GM18520 (cell line): ENCODE measurements around the gene POFUT2.

Source experiments
- ATAC-seq: cut with Tn5 transposase; IDR thresholded peaks from one replicate; pipeline ENCODE4 v1.9.1; 2021; ENCODE audit not compliant: unreplicated experiment

The POFUT2 gene

GRCh38 chr21:45299026-45299863, 11.6 kb upstream of the POFUT2 start:
- no peak for ATAC-seq

DNA sequence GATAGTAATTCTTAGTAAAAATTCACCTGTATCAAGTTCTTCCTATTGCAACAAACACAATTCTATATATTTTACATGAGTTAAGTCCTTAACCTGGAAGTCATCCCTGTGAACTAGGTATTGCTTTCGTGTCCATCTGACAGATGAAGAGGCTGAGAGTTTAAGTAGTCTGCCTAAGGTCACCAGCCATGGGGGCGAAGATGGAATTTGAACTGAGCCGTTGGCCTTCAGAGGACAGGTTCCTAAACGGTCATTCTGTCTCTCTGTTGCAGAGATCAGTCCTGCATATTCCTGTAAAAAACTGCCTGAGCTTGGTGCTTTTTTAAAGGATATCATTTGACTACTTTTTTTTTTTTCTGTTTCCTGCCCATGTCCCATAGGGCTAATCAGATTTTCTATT, 10.2 kb upstream of the POFUT2 start:
- no peak for ATAC-seq

DNA sequence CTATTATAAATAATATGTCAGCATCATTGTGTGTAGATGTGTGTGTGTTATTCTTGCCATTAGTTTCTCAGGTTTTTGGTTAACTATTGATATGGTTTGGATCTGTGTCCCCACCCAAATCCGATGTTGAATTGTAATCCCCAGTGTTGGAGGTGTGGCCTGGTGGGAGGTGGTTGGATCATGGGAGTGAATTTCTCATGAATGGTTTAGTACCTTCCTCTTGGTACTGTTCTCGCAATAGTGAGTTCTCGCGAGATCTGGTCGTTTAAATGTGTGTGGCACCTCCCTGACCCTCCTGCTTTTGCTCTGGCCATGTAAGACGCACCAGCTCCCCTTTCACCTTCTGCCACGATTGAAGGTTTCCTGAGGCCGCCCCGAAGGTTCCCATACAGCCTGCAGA, 9.6 kb upstream of the POFUT2 start:
- ATAC-seq = no peak

GRCh38 chr21:45296638-45297037, 8.9 kb upstream of the POFUT2 start:
- ATAC-seq = no peak

- ATAC-seq = no peak
Measured at GRCh38 chr21:45295576-45296365, 8.1 kb upstream of the POFUT2 start.

- ATAC-seq = no peak
Measured at GRCh38 chr21:45294509-45295291, 7.0 kb upstream of the POFUT2 start.

- ATAC-seq = no peak
Measured at GRCh38 chr21:45293726-45294401, 6.2 kb upstream of the POFUT2 start.

GRCh38 chr21:45293220-45293725, 5.6 kb upstream of the POFUT2 start:
- no peak for ATAC-seq

- ATAC-seq = no peak
Measured at GRCh38 chr21:45292399-45293219, 4.9 kb upstream of the POFUT2 start.

DNA sequence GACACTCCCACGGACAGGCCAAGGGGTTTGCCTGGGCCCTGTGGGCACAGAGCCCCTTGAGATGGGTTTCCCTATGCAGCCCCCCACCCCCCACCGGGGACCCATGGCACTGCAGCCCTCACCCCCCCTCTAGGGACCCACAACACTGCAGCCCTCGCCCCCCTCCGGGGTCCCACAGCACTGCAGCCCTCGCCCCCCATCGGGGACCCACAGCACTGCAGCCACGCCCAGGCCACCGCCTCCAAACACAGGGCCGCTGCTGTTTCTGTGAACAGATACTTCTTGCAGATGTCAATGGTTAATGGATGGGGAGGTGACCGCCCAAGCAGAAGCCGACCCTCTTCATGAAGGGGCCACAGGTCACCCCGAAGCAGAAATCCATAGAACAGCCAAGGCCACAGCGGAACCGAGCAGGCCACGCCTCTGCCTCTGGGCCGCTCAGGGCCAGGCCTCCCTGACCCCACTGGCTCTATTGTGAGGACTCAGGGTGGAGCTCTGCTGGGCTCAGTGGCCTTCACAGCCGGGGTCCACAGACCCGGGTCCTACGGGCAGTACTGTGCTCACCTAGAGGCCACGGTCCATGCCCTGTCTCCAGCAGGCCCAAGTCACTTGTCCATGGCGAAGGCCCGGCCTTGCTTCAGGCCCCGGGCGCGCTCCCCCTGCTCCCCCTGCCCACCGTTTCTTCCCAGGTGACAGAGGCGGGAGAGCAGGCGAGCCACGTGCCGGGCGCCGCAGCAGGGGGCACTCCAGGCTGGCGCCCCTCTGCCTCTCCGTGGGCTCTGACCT, 4.1 kb upstream of the POFUT2 start:
- ATAC-seq = no peak

- ATAC-seq = no peak
Measured at GRCh38 chr21:45290948-45291612, 3.4 kb upstream of the POFUT2 start.

- ATAC-seq = no peak
Measured at GRCh38 chr21:45289655-45290515, 2.2 kb upstream of the POFUT2 start.

- ATAC-seq = no peak
Measured at GRCh38 chr21:45289134-45289533, 1.4 kb upstream of the POFUT2 start.

- no peak for ATAC-seq
Measured at GRCh38 chr21:45288441-45288841, 746 bp upstream of the POFUT2 start.

GRCh38 chr21:45286671-45287437, 841 bp downstream of the POFUT2 start:
- ATAC-seq = no peak

DNA sequence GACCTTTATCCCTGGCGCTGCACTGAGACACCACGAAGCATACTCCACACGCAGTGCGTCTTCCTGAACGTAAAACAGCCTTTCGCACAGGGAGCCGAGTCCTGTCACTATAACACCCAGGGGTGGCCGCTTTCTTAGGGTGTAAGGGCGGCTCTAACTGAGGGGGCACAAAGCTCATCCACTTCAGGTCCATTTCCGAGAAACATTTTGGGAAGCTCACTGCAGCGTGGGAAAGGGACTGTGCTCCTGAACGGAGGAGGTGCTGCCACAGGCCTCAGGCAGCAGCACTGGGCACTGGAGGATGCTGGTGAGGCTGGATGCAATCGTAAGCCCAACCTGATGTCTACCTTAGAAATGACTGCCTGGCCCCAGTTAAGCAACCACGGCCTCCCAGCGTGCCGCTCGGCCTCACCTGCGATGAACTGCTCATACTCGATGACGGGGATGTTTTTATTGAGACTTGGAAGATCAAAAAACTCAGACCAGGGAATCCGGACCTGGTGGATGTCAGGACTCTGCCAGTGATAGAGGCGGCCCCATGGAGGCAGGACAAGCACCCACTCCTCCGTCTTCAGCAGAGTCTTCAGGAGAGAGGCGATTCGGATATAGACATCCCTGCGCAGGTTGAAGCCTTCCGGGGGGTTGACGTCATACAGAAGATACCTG, 2.3 kb downstream of the POFUT2 start:
- no peak for ATAC-seq

DNA sequence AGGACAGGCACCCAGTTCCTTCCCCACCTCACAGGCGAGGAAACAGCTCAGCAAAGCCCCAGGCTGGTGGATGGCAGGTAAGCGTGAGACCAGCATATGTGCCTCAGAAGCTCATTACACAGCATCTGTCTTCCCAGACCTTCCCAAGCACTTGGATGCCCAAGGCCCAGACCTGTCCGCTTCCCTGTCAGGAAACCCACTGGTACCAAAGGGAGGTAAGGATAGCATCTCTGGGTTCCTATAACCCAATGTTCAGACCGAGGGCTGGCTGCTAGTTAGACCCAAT, 3.3 kb downstream of the POFUT2 start:
- ATAC-seq = no peak
